H1 (cell line): ENCODE measurements around the gene UBIAD1. TPM values are rescaled to one million over a fixed set of nuclear protein-coding genes. Genes with fewer than 3 reads are reported as not detected.

Source experiments
- ATF2 ChIP-seq: IDR thresholded peaks from 2 replicates; pipeline ENCODE4 v1.6.1; 2012; ENCODE audit warnings: low read length, inconsistent platforms
- BRCA1 ChIP-seq: IDR thresholded peaks from 2 replicates; pipeline ENCODE4 v1.6.1; 2012; ENCODE audit warnings: low read depth, low read length, improper control_type of control experiment
- CEBPB ChIP-seq: IDR thresholded peaks from 2 replicates; pipeline ENCODE4 v1.6.1; 2012; ENCODE audit warnings: low read depth, low read length
- CHD2 ChIP-seq: IDR thresholded peaks from 2 replicates; pipeline ENCODE4 v1.6.1; 2012; ENCODE audit warnings: low read length, improper control_type of control experiment
- CTBP2 ChIP-seq: IDR thresholded peaks from 2 replicates; pipeline ENCODE4 v1.7.0; 2011; ENCODE audit warnings: borderline replicate concordance, mild to moderate bottlenecking, moderate library complexity, mixed read lengths, low read length; ENCODE audit not compliant: insufficient read depth, insufficient read length
- CTCF ChIP-seq, 3 experiments: IDR thresholded peaks; 1 replicate in 2 of 3; 2 replicates in 1 of 3; pipeline versions ENCODE4 v1.5.1 to v1.6.1; 2011; ENCODE audit warnings: low read length in 3 of 3, mild to moderate bottlenecking in 3 of 3, inconsistent platforms in 2 of 3, low read depth in 1 of 3, moderate library complexity in 1 of 3; ENCODE audit not compliant: insufficient read depth in 1 of 3; ENCODE audit errors: control extremely low read depth in 1 of 3
- EGR1 ChIP-seq: IDR thresholded peaks from 2 replicates; pipeline ENCODE4 v1.6.1; 2011; ENCODE audit warnings: low read depth, low read length, borderline replicate concordance
- FOSL1 ChIP-seq: IDR thresholded peaks from 2 replicates; pipeline ENCODE4 v1.6.1; 2011; ENCODE audit warnings: mild to moderate bottlenecking, low read depth, low read length, moderate library complexity; ENCODE audit not compliant: insufficient read depth
- JUN ChIP-seq: IDR thresholded peaks from 2 replicates; pipeline ENCODE4 v1.6.1; 2011; ENCODE audit warnings: low read depth, mild to moderate bottlenecking, improper control_type of control experiment, low read length
- KDM5A ChIP-seq: fragments of 200-600 bp; IDR thresholded peaks from 2 replicates; pipeline ENCODE4 v1.7.1; 2012; ENCODE audit warnings: mild to moderate bottlenecking, low read length, inconsistent platforms, mixed read lengths
- MAX ChIP-seq: IDR thresholded peaks from 2 replicates; pipeline ENCODE4 v1.6.1; 2012; ENCODE audit warnings: inconsistent platforms
- NRF1 ChIP-seq: IDR thresholded peaks from 2 replicates; pipeline ENCODE4 v1.6.1; 2011; ENCODE audit warnings: mild to moderate bottlenecking, low read depth, low read length, improper control_type of control experiment
- POLR2A ChIP-seq, 2 experiments: IDR thresholded peaks; 1 replicate in 1 of 2; 2 replicates in 1 of 2; pipeline ENCODE4 v1.6.1; 2011; ENCODE audit warnings: low read depth in 2 of 2, low read length in 2 of 2, mild to moderate bottlenecking in 2 of 2; ENCODE audit errors: control extremely low read depth in 1 of 2
- RFX5 ChIP-seq: IDR thresholded peaks from 2 replicates; pipeline ENCODE4 v1.6.1; 2011; ENCODE audit warnings: low read depth, low read length, improper control_type of control experiment, borderline replicate concordance
- RXRA ChIP-seq: IDR thresholded peaks from 2 replicates; pipeline ENCODE4 v1.6.1; 2011; ENCODE audit warnings: low read depth, mild to moderate bottlenecking, low read length, moderate library complexity; ENCODE audit not compliant: insufficient read depth
- SIRT6 ChIP-seq: IDR thresholded peaks from one replicate; pipeline ENCODE4 v1.7.1; 2012; ENCODE audit warnings: low read length, inconsistent platforms
- SP1 ChIP-seq: IDR thresholded peaks from 2 replicates; pipeline ENCODE4 v1.6.1; 2011; ENCODE audit warnings: low read depth, low read length
- SP2 ChIP-seq: IDR thresholded peaks from 2 replicates; pipeline ENCODE4 v1.6.1; 2012; ENCODE audit warnings: mild to moderate bottlenecking, low read length, inconsistent platforms
- SRF ChIP-seq: IDR thresholded peaks from 2 replicates; pipeline ENCODE4 v1.6.1; 2011; ENCODE audit warnings: mild to moderate bottlenecking, low read depth, low read length, moderate library complexity
- SUZ12 ChIP-seq: fragments of 200-600 bp; sonication (generic); IDR thresholded peaks from 2 replicates; pipeline ENCODE4 v1.6.1; 2012; ENCODE audit warnings: mild to moderate bottlenecking, inconsistent platforms, low read length, moderate library complexity, mixed read lengths
- polyA plus RNA-seq, 7 experiments: library from polyadenylated mRNA; depleted of rRNA in 3 of 7; stranded (reverse) in 5 of 7; unstranded in 2 of 7; fragments of >200 nt in 5 of 7; fragments of 200-250 nt in 2 of 7; gene quantifications; 1 replicate in 5 of 7; 2 replicates in 1 of 7; 4 replicates in 1 of 7; pipeline versions ENCODE4 v1.2.1 to v1.2.3, GENCODE V29; 2011 to 2013; ENCODE audit warnings: missing spikeins in 2 of 7, mixed read lengths in 2 of 7
- total RNA-seq: library from RNA; stranded (reverse); fragmentation: NEBNext Ultra II Directional; extraction: Animal tissue kit (Norgen Biotek cat#: 25700); gene quantifications from 2 replicates; pipeline ENCODE4 v1.2.1, GENCODE V29; 2021

Gene UBIAD1
- total and polyA plus RNA-seq, 2 of the 8 experiments (the other 6 are each of a cell fraction or from before 2014, with no cell fraction given), result 23.4 to 26.6 TPM

- TF ChIP-seq CHD2, result peak; percentile 89
- peak; percentile 99 for TF ChIP-seq SP1
- peak; percentile 95 for TF ChIP-seq SP2
- TF ChIP-seq POLR2A (IDR thresholded peaks at IDR 0.05; ENCODE audit: control extremely low read depth in 1 of 2, low read depth in 2 of 2, low read length in 2 of 2), result peak; percentile 67 to 83
- peak; percentile 57; the same call in 1 of the 2 replicates for TF ChIP-seq MAX
- TF ChIP-seq BRCA1, result no peak; the same call in 1 of the 2 replicates
- TF ChIP-seq CTBP2, result no peak
- TF ChIP-seq NRF1, result no peak
- no peak for TF ChIP-seq RFX5
- peak; percentile 74; the same call in 1 of the 2 replicates for TF ChIP-seq KDM5A
- no peak for TF ChIP-seq FOSL1
- TF ChIP-seq CEBPB, result no peak
- no peak for TF ChIP-seq JUN
- no peak for TF ChIP-seq ATF2
- peak in 2 of 3 experiments; percentile 27 to 33; a peak in 2 of 4 replicates for TF ChIP-seq CTCF (IDR thresholded peaks at IDR 0.05; ENCODE audit: control extremely low read depth in 1 of 3, insufficient read depth in 1 of 3, low read depth in 1 of 3, low read length in 3 of 3)
- no peak for TF ChIP-seq SIRT6
- peak; percentile 42 for TF ChIP-seq SRF
- no peak for TF ChIP-seq EGR1
- TF ChIP-seq RXRA, result no peak
- TF ChIP-seq SUZ12, result no peak
Measured at GRCh38 chr1:11262171-11263049, 10.6 kb upstream of the UBIAD1 start, which contains the start of gene MTOR (continued).
